ENCODE results near the gene ARID4B.
"Not testable (repeated sequence)": the region's sequence is repeated elsewhere in the genome, so short reads cannot be mapped to it uniquely, and the experiment has no call there.

ARID4B gene

GRCh38 chr1:235266967-235267366 is 61.0 kb downstream of the ARID4B start:
- DNase-seq = no peak

GRCh38 chr1:235266325-235266724 is 61.7 kb downstream of the ARID4B start:
- peak; percentile 31 for DNase-seq

GRCh38 chr1:235265900-235266299 is 62.1 kb downstream of the ARID4B start:
- DNase-seq = no peak

- no peak for DNase-seq
Measured at GRCh38 chr1:235264327-235264726, 63.7 kb downstream of the ARID4B start.

- no peak for DNase-seq
Measured at GRCh38 chr1:235262539-235262938, 65.4 kb downstream of the ARID4B start.

- no peak for DNase-seq
Measured at GRCh38 chr1:235261243-235261642, 66.7 kb downstream of the ARID4B start.

- no peak for DNase-seq
Measured at GRCh38 chr1:235259133-235259778, 68.7 kb downstream of the ARID4B start.

- DNase-seq = not testable (repeated sequence)
Measured at GRCh38 chr1:235258068-235258467, 69.9 kb downstream of the ARID4B start.

GRCh38 chr1:235254721-235255120 is 73.3 kb downstream of the ARID4B start:
- no peak for DNase-seq

GRCh38 chr1:235253219-235253962 is 74.6 kb downstream of the ARID4B start:
- DNase-seq = peak; percentile 86

- no peak for DNase-seq
Measured at GRCh38 chr1:235250430-235250829, 77.5 kb downstream of the ARID4B start.

GRCh38 chr1:235246022-235246948 is 81.7 kb downstream of the ARID4B start:
- no peak for DNase-seq

- DNase-seq = no peak
Measured at GRCh38 chr1:235244974-235245592, 82.9 kb downstream of the ARID4B start.

- DNase-seq = no peak
Measured at GRCh38 chr1:235240960-235241359, 87.0 kb downstream of the ARID4B start.

- DNase-seq = no peak
Measured at GRCh38 chr1:235239851-235240250, 88.1 kb downstream of the ARID4B start.

GRCh38 chr1:235238558-235238957 is 89.4 kb downstream of the ARID4B start:
- DNase-seq = no peak

GRCh38 chr1:235236128-235236527 is 91.9 kb downstream of the ARID4B start:
- no peak for DNase-seq

GRCh38 chr1:235229868-235230267 is 98.1 kb downstream of the ARID4B start:
- peak; percentile 33 for DNase-seq

GRCh38 chr1:235227414-235227813 is 100.6 kb downstream of the ARID4B start:
- no peak for DNase-seq

GRCh38 chr1:235226933-235227332 is 101.0 kb downstream of the ARID4B start:
- no peak for DNase-seq

- DNase-seq = no peak
Measured at GRCh38 chr1:235225299-235225698, 102.7 kb downstream of the ARID4B start.

- DNase-seq = no peak
Measured at GRCh38 chr1:235221653-235222375, 106.2 kb downstream of the ARID4B start.

Measured in eye (tissue), 1 donor.